ENCODE results near the gene SCN4B. TPM values are rescaled to one million over a fixed set of nuclear protein-coding genes. Genes with fewer than 3 reads are reported as not detected.
"Not testable (repeated sequence)": the region's sequence is repeated elsewhere in the genome, so short reads cannot be mapped to it uniquely, and the experiment has no call there.

The SCN4B gene, protein sequence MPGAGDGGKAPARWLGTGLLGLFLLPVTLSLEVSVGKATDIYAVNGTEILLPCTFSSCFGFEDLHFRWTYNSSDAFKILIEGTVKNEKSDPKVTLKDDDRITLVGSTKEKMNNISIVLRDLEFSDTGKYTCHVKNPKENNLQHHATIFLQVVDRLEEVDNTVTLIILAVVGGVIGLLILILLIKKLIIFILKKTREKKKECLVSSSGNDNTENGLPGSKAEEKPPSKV
- polyA plus RNA-seq (2013, experiment 1 of 2; ENCODE audit: insufficient read length) = 0.76 TPM
- polyA plus RNA-seq (2013, experiment 2 of 2; ENCODE audit: insufficient read length) = 0.67 TPM

DNA sequence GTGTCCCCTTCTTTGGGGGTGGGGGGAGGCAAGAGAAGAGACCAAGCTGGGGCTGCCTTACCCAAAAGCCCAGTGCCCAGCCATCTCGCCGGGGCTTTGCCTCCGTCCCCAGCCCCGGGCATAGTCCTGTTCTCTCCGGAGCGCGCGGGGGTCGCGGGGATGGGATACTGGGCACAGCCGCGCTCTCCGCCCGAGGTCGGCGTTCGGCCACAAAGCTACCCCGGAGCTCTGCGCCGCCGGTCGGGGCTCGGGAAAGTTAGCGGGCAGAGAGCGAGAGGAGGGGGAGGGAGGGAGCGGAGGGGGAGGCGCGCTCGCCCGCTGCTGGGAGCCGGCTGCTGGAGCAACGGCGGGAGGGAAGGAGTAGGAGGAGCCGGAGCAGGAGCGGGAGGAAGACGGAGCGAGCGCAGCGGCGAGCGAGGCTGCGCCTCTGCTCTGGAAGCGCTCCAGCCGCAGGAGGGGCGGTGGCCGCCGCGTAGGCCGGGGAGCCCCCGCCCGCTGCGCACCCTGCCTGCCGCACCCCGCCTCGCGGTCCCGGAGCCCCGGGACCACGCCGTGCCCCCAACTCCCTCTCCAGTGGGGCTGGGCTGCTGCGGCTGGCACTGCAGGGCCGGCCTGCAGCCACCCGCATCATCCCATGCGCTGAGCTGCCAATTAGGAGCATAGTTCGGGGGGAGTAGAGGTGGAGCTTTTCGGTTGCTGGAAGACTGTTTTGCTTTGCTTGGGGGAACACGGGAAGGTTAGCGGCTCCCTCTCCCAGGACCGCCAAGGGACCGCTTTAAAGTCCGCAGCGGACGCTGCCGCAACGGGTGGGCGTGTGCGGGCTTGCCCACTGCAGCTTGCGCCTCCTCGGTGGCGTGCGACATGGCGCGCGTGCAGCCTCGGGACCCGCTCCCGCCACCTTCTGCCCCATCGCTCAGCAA lies at the start of gene SCN4B:
Gene SCN4B, minus strand, starts transcription at position 272 of the 920 bp plus-strand sequence. Its CDS starts 150 bp downstream, at position 122.
- peak; percentile 63 for DNase-seq

DNA sequence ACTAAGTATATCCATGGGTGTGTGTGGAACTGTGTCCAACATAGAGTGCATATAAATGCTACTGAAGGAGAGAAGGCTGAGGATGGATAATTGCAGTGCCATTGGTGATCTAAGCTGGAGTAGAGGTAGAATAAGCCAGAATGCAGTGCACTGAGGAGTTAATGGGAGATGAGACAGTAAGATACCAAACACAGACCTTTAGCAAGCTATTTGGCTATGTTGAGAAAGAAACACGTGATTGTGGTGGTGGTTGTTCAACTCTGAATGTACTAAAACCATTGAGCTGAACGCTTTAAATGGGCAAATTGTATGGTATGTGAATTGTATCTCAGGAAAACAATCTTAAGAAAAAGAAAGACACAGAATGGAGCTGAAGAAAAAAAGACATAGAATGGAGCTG lies 49.3 kb upstream of the SCN4B start:
- no peak for DNase-seq

DNA sequence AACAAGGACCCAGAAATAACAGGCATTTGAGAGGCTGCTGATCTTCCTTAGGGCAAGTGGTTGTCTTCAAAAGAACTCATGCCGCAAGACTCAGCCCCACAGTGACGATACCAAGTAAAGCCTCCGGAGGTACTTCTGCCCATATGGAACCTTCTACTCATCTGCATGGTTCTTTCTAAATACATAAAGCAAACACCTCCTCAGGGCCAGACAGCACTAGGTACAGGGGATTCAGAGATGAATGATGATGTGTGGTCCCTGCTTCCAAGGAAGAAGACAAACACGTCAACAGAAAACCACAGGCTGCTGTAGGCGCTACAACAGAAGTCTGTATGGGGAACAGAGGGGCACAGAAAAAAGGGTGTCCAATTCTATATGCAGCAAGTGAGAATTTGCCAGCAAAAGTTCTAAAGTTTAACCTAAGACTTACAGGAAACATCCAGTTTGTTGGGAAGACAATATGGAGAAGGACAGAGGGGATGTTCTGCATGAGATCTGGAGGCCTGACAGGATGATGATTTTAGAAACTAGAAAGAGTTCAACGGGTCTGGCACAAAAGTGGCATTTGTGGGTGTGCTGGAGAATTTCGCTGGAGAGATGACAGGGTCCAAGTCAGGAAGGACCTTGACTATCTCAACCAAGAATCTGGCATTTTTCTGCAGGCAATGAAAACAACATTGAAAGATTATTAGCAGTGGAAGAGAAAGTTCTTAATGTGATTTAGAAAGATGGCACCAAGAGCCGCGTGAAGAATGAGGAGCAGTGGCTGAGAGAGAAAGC lies 48.5 kb upstream of the SCN4B start:
- DNase-seq = no peak

DNA sequence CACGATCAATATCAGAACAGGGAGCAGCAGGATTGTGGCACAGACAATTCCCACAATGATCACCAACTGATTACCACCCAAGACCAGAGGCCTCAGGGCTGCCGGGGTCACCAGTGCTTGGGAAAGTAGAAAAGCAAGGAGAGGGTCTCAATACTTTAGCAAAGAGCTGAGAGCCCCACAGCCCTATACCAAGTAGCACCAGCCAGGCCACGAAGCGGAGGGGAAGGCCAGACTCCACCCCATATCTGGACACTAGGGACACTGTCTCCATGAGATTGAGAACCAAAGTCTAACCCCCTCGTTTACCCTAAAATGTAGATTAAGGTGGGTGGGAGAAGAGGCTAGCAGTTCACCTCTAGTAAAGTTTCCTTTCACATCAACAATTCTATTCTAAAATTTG lies 47.9 kb upstream of the SCN4B start:
- DNase-seq = no peak

DNA sequence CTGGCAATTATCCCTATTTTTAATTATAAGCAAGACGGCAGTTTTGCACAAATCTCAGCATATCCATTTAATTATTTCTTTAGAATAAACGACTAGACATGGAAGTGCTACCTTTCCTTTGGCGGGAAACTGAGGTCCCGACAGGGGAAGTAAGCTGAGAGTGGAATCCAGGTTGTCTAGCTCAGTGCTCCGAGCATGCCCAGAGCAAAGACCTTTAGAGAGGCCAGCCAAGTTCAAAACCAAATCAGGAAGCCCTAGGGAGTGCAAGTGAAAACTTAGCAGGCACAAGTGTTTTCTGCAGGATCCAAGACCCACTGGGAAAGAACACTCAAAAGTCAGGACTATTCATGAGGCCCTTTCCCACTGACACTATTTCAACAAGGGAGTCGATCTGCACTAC lies 46.5 kb upstream of the SCN4B start:
- DNase-seq = no peak

DNA sequence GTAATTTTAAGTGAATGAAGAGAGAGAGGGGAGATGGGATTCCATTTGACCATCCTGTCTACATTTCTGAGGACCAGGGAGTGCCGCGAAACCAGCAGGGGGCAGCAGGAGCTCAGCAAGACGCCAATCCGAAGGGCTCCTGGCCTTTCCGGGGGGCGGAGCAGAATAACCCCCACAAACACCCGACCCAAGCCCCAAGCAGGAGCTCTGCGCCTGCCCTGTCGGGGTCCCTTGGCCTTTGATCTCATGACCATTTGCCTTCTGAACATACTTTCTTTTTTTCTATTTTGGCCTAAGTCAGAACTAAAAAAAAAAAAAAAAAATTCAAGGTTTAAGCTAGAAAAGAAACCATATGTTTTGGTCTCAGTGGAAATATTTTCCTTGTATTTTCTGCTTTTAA lies 45.7 kb upstream of the SCN4B start:
- DNase-seq = peak; percentile 54

DNA sequence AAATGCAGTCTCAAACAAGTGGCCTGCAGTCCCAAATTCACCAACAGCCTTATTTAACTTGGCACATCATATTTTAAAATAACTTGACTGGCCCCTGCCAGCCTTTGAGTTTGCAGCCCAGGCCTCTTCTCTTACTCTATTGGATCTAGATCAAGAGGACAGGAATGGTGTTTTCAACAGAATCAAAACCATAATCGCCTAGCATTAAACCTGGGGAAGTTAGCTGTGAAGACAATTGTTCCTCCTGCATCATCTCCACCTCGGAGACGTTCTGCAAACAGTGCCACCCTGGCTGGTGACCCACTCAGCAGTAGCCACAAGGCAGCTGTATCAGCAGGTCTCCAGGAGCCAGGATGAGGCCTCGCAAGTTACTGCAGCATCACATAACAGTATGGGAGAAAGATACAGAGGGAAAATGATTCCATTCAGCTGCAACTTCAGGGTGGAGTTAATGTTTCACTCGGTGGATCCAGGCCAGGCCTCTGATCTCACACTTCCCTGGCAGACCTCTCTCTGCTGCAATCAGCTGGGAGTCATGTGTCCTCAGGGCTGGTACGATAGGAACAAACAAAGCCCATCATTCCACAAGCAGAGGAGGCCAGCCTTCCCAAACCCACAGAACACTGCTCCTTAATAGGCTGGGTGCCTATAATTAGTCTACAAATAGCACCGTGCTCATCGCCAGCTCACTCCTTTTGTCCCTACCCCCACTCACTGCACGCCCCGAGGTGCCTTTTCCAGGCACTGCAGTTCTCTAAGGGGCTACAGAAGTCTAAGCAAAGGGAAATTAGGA lies 42.4 kb upstream of the SCN4B start:
- peak; percentile 53 for DNase-seq

DNA sequence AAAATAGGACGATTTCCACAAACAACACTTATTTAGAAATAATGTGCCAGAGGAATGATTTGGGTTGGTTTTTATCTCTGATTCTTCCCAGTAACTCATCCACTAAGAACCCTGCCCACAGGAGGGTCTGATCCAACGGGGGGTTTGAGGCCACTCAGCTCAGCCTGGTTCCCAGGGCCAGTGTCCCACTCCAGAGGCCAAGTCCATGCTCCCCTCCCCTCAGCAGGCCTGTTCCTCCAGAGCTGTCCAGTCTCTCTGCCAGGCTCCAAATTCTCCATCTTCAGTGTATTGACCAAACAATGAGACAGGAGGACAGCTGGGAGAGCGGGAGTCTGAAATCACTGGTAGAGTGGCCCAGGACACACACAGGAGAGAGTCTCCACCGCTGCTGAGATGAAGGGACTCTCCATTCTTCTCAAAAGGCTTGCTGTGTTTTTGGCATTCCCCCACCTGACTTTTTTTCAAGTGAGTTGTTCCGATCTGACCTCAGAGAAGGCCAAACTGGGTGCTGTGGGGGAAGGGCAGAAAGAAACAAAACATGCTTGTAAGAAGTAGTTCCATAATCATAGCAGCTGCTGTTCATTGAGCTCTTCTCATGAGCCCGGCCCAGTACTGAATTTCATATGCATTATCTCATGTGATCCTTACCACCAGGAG lies 41.4 kb upstream of the SCN4B start:
- no peak for DNase-seq

DNA sequence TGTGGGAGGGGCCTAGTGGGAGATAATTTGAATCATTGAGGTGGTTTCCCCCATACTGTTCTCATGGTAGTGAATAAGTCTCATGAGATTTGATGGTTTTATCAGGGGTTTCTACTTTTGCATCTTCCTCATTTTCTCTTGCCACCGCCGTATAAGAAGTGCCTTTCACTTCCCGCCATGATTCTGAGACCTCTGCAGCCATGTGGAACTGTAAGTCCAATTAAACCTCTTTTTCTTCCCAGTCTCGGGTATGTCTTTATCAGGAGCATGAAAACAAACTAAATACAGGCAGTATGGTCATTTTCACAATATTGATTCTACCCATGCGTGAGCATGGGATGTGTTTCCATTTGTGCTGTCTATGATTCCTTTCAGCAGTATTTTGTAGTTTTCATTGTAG lies 40.2 kb upstream of the SCN4B start:
- DNase-seq = not testable (repeated sequence)

DNA sequence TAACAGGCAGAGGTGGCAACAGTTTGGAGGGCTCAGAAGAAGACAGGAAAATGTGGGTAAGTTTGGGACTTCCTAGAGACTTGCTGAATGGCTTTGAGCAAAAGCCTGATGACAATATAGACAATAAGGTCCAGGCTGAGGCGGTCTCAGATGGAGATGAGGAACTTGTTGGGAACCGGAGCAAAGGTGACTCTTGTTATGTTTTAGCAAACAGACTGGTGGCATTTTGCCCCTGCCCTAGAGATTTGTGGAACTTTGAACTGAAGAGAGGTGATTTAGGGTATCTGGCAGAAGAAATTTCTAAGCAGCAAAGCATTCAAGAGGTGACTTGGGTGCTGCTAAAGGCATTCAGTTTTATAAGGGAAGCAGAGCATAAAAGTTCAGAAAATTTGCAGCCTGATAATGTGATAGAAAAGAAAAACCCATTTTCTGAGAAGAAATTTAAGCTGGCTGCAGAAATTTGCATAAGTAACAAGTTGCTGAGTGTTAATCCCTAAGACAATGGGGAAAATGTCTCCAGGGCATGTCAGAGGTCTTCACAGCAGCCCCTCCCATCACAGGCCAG lies 38.4 kb upstream of the SCN4B start:
- not testable (repeated sequence) for DNase-seq

DNA sequence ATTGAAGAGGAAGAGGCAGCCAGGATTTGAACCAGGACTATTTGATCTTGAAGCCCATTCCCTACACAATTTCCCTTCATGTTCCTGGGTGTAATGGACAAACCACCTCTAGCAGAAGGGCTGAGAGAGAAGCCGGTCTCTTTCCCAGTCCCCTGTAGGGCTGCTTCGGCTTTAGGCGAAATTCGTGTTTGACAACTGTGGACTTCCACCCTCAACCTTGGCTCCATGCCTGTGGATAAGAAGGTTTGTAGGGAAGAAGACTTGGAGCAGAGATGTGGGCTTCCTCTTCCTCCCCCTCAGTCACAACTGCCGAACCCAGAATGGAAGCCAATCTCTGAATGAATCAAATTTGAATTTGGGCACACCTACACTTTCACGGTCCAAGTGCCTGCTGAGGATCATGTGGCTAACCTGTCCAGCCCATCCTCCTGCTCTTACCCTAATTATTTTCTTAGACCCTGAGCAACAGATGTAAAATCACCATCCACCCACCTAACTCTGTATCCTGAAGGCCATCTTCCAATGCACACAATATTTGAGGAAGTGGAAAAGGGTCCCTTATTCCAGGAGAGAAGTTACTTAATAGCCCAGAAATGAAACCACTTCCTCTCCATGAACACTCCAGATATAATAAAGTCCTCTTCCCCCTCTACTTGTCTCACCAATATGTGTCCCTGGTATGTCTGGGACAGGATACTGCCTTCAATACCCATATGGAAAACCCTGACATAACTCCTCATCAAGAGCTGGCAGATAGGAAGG lies 33.9 kb upstream of the SCN4B start:
- no peak for DNase-seq

DNA sequence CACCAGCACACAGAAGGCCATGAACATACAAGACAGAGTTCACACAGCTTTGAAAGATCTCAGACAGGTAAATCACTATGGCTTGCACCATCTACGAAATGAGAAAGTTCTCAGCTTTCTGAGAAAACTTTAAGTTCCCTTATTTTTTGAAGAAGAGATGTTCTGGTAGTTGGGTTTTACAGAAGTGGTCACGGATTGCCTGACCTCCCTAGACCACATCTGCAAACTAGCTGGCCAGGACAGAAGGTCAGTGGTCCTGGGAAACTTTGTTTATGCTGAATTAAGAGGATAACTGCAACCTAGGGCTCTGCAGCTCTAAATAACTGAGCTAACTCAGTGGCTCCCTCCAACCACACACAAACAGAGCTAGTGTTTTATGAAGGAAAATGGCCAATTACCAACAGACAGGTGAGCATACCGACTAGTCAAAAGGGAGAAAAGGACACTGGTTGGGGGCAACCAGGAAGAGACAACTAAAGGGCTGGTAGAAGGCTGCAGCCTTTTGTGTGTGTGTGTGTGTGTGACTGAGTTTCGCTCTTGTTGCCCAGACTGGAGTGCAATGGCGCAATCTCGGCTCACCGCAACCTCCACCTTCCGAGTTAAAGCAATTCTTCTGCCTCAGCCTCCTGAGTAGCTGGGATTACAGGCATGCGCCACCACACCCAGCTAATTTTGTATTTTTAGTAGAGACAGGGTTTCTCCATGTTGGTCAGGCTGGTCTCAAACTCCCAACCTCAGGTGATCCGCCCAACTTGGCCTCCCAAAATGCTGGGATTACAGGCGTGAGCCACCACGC lies 32.4 kb upstream of the SCN4B start:
- no peak for DNase-seq

DNA sequence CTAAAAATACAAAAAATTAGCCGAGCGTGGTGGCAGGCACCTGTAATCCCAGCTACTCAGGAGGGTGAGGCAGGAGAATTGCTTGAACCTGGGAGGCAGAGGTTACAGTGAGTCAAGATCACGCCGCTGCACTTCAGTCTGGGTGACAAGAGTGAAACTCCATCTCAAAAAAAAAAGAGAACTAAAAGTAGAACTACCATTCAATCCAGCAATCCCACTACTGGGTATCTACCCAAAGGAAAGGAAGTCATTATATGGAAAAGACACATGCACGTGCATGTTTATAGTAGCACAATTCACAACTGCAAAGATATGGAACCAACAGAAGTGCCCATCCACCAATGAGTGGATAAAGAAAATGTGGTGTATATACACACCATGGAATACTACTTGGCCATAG lies 31.1 kb upstream of the SCN4B start:
- DNase-seq = not testable (repeated sequence)

DNA sequence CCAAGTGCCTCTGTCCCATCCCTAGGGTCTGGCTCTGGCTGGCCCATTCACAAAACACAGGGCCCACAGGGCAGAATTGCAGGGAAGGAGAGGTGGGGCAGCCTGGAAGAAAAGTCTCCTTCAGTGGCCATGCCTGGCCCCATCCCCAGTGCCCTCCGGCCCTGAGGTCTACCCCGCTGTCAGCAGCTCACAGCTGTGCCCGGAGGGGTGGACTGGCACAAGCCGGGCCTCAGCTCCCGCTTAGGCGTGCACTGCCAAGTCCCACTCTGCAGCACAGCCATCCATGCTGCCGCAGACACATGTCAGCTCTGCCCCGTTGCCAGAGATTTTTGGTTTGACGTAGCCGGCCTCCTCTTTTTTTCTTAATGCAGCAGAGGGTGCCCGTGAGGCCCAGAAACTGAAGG lies 27.7 kb upstream of the SCN4B start:
- DNase-seq = peak; percentile 67

DNA sequence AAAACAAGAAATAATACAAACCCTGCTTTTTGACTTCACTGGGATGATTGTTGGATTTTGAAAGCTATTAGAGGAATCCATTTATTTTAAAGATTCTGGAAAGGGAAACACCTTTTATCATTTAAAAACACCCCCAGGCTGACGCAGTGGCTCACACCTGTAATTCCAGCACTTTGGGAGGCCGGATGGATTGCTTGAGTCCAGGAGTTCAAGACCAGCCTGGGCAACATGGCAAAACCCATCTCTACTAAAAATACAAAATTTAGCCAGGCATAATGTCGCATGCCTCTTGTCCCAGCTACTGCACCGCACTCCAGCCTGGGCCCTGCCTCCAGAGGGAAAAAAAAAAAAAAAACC lies 24.1 kb upstream of the SCN4B start:
- DNase-seq = no peak

DNA sequence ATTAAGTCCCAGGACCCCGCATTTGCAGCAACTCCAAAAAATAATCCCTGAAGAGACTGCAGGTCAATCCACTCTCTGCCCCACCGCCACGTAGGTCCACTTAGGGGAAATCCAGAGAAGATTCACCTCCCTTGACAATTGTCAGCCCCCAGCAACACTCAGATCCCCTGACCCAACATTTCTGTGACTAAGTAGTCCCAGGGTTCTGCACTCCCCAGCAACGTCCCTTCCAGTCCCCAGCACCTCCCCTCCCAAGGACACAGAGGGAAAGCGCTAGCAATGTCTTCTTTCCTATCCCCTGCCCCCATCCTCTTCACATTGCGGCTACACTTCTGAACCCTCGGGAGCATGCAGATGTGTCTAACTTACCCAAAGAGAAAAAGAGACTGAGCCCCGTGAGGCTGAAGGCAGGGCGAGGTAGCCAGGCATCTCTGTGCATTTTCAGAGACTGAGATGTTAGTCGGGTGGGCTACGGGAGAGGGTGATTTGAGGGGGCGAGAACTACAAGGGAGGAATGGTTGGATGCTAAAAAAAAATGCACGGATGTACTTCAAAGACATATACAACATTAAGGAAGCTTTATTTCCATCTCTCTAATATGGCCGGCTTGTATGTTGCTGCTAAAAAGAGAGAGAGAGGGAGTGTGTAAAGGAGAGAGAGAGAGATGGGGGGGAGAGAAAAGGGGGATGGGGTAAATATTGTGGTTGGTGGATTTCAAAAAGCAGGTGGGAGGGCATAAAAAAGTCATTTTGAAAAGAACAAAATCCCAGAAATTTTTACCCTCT lies 23.6 kb upstream of the SCN4B start, which contains the start of gene SCN2B:
Gene SCN2B, minus strand, starts transcription at position 647 of the 785 bp plus-strand sequence. Its CDS starts 208 bp downstream, at position 439.
- DNase-seq = peak; percentile 32

DNA sequence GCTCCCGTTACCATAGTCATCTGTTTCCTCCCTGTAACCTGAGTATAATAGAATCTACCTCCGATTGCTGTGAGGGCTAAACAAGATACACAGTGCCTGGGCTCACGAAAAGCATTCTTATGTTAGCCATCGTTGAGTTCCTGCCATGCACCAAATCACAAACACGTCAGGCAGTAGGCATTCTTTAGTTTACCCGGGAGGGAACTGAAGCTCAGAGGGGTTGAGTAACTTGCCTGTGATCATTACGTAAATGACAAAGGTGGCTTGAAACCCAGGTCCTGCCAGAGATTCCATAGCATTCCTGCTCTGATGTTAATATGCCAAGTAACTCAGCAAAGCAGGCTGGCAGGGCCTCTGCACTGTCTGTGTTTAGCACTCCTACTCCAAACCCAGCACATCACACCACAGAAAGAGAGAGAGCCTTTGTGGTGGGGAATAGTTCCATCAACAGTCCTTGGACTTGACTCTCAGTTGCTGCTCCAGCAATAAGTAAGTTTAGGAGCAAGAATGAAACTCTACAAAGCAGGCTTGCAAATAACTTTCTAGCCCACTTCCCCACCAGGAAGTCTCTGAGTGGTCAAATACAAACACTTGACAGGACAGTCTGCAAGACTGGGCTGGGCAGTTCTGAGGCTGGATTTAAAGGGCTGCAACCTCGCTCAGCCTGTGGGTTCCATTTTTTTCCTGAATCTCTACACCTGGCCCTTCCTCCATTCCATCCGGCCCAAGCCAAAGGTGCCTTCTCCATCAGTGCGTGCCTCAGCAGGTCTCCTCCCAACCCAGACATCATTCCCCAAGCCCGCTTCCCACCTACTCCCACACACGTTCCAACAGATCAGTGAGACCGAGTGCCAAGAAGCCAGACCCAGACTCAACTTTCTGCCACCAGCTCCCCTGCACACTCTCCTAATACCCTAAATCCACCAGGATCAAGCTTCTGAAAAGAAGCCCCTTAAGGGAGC lies 22.7 kb upstream of the SCN4B start:
- DNase-seq = peak; percentile 29
